HEK293 (cell line): ENCODE data around the gene AQP11.
"Not testable (repeated sequence)": the region's sequence is repeated elsewhere in the genome, so short reads cannot be mapped to it uniquely, and the experiment has no call there.

Experiments used
- CTCF ChIP-seq: fragments of 450-650 bp; formaldehyde crosslinking; IDR thresholded peaks from 2 replicates; pipeline ENCODE4 v1.5.1; 2016; ENCODE audit warnings: missing biosample characterization, missing genetic modification characterization
- OVOL3 ChIP-seq: fragments of 450-650 bp; formaldehyde crosslinking; IDR thresholded peaks from 2 replicates; pipeline ENCODE4 v1.5.1; 2016; ENCODE audit warnings: missing biosample characterization, missing genetic modification characterization
- ZNF121 ChIP-seq: fragments of 450-650 bp; formaldehyde crosslinking; IDR thresholded peaks from 2 replicates; pipeline ENCODE4 v1.5.1; 2016; ENCODE audit warnings: missing biosample characterization, missing genetic modification characterization
- ZNF132 ChIP-seq: fragments of 450-650 bp; formaldehyde crosslinking; IDR thresholded peaks from 2 replicates; pipeline ENCODE4 v1.5.1; 2017; ENCODE audit warnings: missing biosample characterization, missing genetic modification characterization, borderline replicate concordance
- ZNF639 ChIP-seq: fragments of 450-650 bp; formaldehyde crosslinking; IDR thresholded peaks from 2 replicates; pipeline ENCODE4 v1.5.1; 2016; ENCODE audit warnings: missing biosample characterization, missing genetic modification characterization
- ZSCAN5A ChIP-seq: fragments of 450-650 bp; formaldehyde crosslinking; IDR thresholded peaks from 2 replicates; pipeline ENCODE4 v1.5.1; 2016; ENCODE audit warnings: missing biosample characterization, missing genetic modification characterization

- TF ChIP-seq ZSCAN5A (tag by site-specific recombination); CTCF; ZNF132 (tag by site-specific recombination); ZNF639 (tag by site-specific recombination); ZNF121 (tag by site-specific recombination); OVOL3: not testable (repeated sequence)
Observed at GRCh38 chr11:77551426-77551825, 38.3 kb upstream of the AQP11 start.
